Activated T-helper 17 cell treated with anti-CD3 and anti-CD28 coated beads, Interleukin-2, amount 50 U/mL, for 72 hours (primary cell): Measurements from ENCODE around the gene POU5F1. TPM values are rescaled to one million over a fixed set of nuclear protein-coding genes. Genes with fewer than 3 reads are reported as not detected.
"Not testable (repeated sequence)": the region's sequence is repeated elsewhere in the genome, so short reads cannot be mapped to it uniquely, and the experiment has no call there.

Experiments
- ATAC-seq: fragments of 150-1000 bp; cut with Tn5 transposase; replicated peaks from 2 replicates; pipeline ENCODE4 v1.10.0; 2021; ENCODE audit warnings: mild to moderate bottlenecking, moderate library complexity
- H3K27ac Mint-ChIP-seq: one replicate; pipeline ENCODE4 v1.8.0; 2022; ENCODE audit warnings: mixed read lengths
- H3K27me3 Mint-ChIP-seq: one replicate; pipeline ENCODE4 v1.8.0; 2022; ENCODE audit warnings: mixed read lengths
- H3K36me3 Mint-ChIP-seq: one replicate; pipeline ENCODE4 v1.8.0; 2022; ENCODE audit warnings: low read depth, mild to moderate bottlenecking, mixed read lengths
- H3K4me1 Mint-ChIP-seq: one replicate; pipeline ENCODE4 v1.8.0; 2022; ENCODE audit warnings: mixed read lengths
- H3K4me3 Mint-ChIP-seq: one replicate; pipeline ENCODE4 v1.8.0; 2022; ENCODE audit warnings: mild to moderate bottlenecking, mixed read lengths
- H3K9me3 Mint-ChIP-seq: one replicate; pipeline ENCODE4 v1.8.0; 2022; ENCODE audit warnings: mixed read lengths
- total RNA-seq, 2 donors: library from RNA; stranded (reverse); gene quantifications; one replicate each; pipeline ENCODE4 v1.2.3, GENCODE V29; 2022

POU5F1 gene
- total RNA-seq, 2 donors from 2014 or later: 0.16 TPM; not detected in 1

DNA sequence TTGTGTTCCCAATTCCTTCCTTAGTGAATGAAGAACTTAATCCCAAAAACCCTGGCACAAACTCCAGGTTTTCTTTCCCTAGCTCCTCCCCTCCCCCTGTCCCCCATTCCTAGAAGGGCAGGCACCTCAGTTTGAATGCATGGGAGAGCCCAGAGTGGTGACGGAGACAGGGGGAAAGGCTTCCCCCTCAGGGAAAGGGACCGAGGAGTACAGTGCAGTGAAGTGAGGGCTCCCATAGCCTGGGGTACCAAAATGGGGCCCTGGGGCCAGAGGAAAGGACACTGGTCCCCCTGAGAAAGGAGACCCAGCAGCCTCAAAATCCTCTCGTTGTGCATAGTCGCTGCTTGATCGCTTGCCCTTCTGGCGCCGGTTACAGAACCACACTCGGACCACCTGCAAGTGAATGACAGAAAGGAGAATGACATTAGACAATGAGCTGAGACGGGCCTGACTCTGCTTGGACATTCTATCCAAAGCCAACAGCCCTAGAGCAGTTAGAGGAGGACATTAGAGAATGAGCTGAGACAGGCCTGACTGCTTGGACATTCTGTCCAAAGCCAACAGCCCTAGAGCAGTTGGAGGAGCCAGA lies 5.9 kb downstream of the POU5F1 start:
- peak overlapping the region; percentile 31 for H3K27ac Mint-ChIP-seq
- H3K4me1 Mint-ChIP-seq: peaks cover 29% of the 10 kb centered on the region
- H3K4me3 Mint-ChIP-seq: peak overlapping the region; percentile 34
- H3K36me3 Mint-ChIP-seq: peaks cover 44% of the 10 kb centered on the region
- not testable (repeated sequence) for ATAC-seq, H3K9me3 Mint-ChIP-seq, H3K27me3 Mint-ChIP-seq

DNA sequence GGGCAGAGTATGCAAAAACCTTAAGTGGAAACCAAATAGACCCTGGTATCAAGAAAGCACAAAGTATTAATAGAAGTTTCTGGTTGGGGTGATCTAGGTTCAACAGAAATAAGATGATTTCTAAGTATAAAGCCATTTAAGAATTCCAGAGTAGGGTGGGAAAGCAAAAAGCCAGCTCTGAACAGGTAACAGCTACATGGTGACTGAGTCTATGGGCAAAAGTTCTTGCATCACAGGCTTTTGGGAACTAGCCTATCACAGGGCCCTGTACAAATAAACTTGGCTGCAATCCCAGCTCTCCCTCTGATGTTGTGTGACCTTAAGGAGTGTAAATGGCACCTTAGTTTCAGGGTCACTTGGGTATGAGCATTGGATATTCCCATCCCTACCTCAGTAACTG lies 6.6 kb downstream of the POU5F1 start:
- H3K27ac Mint-ChIP-seq: no peak overlapping the region
- H3K4me3 Mint-ChIP-seq: peak overlapping the region; percentile 6
- ATAC-seq: no peak
- H3K27me3 Mint-ChIP-seq: no peaks in the 10 kb centered on the region
- H3K36me3 Mint-ChIP-seq: peaks cover 50% of the 10 kb centered on the region
- peaks cover 29% of the 10 kb centered on the region for H3K4me1 Mint-ChIP-seq
- H3K9me3 Mint-ChIP-seq: no peaks in the 10 kb centered on the region

DNA sequence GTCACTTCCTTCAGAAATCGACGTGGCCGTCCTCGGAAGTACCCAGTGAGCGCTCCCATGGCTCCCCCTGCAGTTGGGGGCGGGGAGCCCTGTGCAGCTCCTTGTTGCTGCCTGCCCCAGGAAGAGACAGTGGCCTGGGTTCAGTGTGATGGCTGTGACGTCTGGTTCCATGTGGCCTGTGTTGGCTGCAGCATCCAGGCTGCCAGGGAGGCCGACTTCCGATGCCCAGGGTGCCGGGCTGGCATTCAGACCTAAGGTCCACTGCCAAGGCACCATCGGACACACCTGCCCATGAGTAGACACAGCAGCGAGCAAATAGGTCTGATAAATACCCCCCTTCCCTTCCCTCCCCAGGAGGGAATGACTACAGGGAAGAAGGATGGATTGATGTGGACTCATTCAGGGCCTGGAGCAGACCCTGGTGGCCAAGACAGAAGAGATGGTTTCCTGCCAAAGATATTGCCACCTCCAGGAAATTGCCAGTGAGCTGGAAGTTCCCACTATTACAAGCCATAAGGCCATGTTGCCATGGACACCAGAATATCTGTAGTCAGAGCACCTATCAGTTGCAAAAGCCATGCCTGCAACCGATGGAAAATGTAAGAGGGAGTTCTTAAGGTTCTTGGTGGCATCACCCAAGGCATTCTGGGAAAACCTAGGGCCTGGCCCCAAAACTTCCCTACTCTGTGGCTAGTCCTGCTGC lies 7.9 kb downstream of the POU5F1 start:
- H3K4me3 Mint-ChIP-seq: peak overlapping the region; percentile 3
- H3K27ac Mint-ChIP-seq: no peak overlapping the region
- ATAC-seq: no peak
- H3K9me3 Mint-ChIP-seq: no peaks in the 10 kb centered on the region
- H3K27me3 Mint-ChIP-seq: no peaks in the 10 kb centered on the region
- peaks cover 64% of the 10 kb centered on the region for H3K36me3 Mint-ChIP-seq
- peaks cover 29% of the 10 kb centered on the region for H3K4me1 Mint-ChIP-seq

DNA sequence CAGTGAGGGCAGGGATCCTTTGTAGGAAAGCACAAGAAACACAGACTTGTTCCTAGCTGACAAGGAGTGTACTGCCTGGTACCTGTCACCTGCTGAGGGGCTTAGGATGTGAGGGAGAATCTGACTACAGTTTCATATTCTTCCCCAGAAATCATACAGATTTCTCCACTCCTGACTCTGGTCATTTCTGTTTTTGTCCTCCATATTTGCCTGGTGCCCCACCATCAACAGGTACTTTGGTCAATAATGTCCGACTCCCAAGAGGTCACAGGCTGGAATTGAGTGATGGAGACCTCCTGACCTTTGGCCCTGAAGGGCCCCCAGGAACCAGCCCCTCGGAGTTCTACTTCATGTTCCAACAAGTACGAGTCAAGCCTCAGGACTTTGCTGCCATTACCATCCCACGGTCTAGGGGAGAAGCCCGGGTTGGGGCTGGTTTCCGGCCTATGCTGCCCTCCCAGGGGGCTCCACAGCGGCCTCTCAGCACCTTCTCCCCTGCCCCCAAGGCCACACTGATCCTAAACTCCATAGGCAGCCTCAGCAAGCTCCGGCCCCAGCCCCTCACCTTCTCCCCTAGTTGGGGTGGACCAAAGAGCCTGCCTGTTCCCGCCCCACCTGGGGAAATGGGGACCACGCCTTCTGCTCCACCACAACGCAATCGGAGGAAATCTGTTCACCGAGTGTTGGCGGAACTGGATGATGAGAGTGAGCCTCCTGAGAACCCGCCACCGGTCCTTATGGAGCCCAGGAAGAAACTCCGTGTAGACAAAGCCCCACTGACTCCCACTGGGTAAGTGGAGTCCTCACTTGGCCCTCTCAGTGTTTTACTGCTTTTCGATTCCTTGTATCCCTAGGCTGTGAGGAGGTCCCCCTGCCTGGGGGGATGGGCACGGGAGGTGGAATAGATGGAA lies 9.0 kb downstream of the POU5F1 start:
- no peak for ATAC-seq
- Mint-ChIP-seq H3K27me3 (no peaks in the 10 kb centered on the region), H3K4me1 (peaks cover 29% of the 10 kb centered on the region), H3K4me3 (peak overlapping the region; percentile 92), H3K27ac (no peak overlapping the region), H3K36me3 (peaks cover 73% of the 10 kb centered on the region), H3K9me3 (no peaks in the 10 kb centered on the region)

DNA sequence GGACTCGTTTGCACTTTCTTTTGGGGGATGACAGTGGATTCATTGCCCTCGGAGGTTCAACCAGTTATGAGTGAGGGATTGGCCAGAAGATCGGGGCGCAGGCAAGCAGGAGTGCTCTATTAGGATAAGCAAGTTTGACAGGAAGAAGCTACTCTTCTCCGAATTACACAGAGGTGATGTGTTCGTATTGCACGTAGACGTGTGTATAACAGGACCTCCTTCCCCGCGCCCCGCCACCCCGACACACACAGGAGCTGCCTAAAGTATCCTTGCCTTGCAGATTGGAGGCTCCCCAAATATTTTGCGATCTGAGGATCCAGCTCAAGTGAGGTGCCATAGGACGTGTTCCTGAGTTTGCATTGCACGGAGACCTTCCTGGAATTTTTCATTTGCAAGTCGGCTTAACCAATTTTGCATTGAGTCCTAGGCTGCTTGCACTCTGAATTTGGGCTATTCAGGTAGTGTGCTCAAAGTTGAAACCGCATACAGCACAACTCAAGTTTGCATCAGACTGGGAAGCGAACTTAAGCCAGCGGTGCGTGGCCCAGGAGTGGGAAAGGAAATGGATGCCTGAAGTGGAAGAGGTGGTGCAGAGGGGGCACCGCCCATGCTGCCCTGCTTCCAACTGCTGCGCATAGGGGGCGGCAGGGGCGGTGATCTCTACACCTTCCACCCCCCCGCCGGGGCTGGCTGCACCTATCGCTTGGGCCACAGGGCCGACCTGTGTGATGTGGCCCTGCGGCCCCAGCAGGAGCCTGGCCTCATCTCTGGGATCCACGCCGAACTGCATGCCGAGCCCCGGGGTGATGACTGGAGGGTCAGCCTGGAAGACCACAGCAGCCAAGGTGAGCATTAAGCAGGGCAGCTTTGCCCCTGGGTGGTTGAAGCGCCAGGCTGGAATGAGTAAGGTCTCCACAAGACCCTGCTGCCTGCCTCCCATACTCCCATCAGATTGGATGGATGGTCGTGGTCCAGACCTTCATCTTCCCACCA lies 11.3 kb downstream of the POU5F1 start:
- Mint-ChIP-seq H3K4me3 (peak overlapping the region; percentile 92), H3K27ac (peak overlapping the region; percentile 76), H3K27me3 (no peaks in the 10 kb centered on the region), H3K4me1 (peaks cover 20% of the 10 kb centered on the region), H3K9me3 (no peaks in the 10 kb centered on the region), H3K36me3 (peaks cover 95% of the 10 kb centered on the region)
- ATAC-seq: peak; percentile 33

DNA sequence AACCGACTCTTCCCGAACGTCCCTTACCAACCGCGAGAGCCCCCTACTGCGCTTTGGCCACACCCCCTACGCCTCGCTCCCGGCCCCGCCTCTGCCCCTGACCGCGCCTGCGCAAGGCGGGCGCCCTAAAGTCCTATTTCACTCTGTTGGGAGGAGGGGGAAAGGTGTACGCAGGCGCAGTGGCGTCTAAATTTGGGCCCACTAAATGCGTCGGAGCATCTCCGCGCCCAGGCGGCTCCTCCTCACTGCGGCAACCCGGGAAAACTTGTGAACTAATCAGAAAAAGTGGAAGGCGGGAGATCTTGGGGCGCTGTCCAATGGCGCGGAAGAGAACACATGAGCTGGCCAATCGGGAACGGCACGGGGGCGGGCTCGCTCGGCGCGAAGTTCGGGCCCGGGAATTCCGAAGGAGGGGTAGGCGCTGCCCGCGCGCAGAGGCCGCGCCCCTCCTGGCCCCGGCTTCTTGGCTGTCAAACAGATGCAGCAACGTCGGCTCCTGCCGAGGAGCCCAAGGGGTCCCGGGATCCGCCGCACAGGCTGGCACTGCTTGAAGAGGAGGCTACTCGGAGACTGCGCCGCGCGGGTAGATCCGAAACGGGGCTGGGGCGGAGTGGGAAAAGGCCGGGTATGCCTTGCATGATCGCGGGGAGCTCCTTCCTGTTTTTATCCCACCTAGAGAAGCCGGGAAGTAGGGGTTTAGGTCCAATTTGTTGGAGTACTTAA lies 12.2 kb downstream of the POU5F1 start, which contains the start of gene TCF19:
Gene TCF19 (plus strand): TSS at position 450 of the 723 bp plus-strand sequence. CDS start 881 bp downstream, outside the sequence.
- H3K4me1 Mint-ChIP-seq: peaks cover 19% of the 10 kb centered on the region
- no peaks in the 10 kb centered on the region for H3K27me3 Mint-ChIP-seq
- peaks cover 90% of the 10 kb centered on the region for H3K36me3 Mint-ChIP-seq
- ATAC-seq: peak; percentile 95
- H3K27ac Mint-ChIP-seq: peak within 1 kb of the TSS; percentile 76
- no peaks in the 10 kb centered on the region for H3K9me3 Mint-ChIP-seq
- peak within 1 kb of the TSS; percentile 92 for H3K4me3 Mint-ChIP-seq

DNA sequence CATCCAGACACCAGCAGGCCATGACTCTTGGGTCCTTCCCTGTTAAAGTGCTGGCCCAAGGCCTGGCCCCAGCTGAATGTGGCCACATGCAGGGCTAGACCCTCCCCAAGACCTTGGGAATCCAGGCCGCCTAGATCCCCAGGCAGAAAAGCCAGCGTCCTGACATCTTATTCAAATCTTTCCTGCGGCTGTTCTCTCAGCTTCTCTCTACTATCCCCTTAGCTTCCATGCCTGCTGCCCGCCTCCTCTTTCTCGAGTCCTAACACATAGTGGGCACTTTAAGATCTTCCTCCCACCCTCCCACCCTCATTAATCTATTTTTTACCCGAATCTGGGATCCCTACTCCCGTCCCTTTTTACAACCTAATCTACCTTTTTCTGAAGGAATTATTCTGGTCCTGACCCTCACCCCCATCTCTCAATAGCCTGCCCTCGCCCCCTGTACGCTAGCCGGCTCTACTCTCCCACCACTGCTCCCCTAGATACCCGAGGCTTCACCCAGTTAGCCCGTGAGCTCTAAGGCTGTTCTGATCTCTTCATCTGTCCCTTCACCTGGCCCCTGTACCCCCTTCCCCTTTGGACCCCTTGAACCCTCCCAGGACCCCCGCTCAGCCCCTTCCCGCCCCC lies 12.9 kb downstream of the POU5F1 start, which contains the start of gene CCHCR1:
Gene CCHCR1 (minus strand): TSS at position 290 of the 627 bp plus-strand sequence. CDS start 202 bp downstream, at position 88.
- Mint-ChIP-seq H3K27me3 (no peaks in the 10 kb centered on the region), H3K4me3 (peak within 1 kb of the TSS; percentile 92), H3K36me3 (peaks cover 90% of the 10 kb centered on the region), H3K9me3 (no peaks in the 10 kb centered on the region), H3K27ac (peak within 1 kb of the TSS; percentile 76), H3K4me1 (peaks cover 12% of the 10 kb centered on the region)
- ATAC-seq: peak; percentile 35

DNA sequence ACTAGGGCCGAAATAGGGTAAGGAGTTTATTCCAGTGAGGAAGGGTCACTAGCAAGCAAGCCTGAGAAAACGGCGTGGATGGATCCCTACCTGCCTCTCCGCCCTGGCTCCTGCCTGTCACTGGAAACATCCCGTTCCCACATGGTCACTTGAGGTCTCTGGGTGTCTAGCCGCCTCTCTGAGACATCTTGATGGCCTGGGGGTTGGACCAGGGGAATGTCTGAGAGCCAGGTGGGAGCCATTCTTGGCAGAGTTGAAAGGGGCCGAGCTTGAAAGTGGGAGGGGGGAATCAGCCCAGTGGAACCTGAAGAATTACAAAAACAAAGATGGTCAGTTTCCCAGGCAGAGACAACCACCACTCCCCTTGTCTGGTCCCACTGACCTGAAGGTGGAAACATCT lies 13.8 kb downstream of the POU5F1 start:
- peaks cover 5% of the 10 kb centered on the region for H3K4me1 Mint-ChIP-seq
- H3K27ac Mint-ChIP-seq: no peak overlapping the region
- peak overlapping the region; percentile 92 for H3K4me3 Mint-ChIP-seq
- peaks cover 83% of the 10 kb centered on the region for H3K36me3 Mint-ChIP-seq
- no peaks in the 10 kb centered on the region for H3K9me3 Mint-ChIP-seq
- H3K27me3 Mint-ChIP-seq: no peaks in the 10 kb centered on the region
- no peak for ATAC-seq

DNA sequence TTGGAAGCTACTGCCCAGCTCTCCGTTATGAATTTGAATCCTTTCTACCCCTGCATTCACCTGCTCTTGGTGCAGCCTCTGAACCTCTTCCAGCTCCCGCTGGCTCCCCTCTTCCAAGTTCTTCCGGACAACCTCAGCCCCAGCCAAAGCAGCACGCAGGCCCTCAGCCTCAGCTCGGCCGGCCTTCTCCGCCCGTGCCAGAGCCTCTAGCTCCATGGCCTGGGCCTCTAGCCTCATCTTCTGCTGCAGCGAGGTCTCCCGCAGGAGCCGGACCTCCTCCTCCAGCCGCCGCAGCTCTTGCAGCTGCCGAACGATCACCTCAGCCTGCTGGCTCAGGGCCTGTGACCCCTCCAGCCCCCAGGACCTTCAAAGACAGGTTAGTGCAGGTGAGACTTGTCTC lies 16.0 kb downstream of the POU5F1 start:
- Mint-ChIP-seq H3K27ac (no peak overlapping the region), H3K4me1 (peaks cover 6% of the 10 kb centered on the region), H3K36me3 (peaks cover 81% of the 10 kb centered on the region), H3K9me3 (no peaks in the 10 kb centered on the region), H3K4me3 (no peak overlapping the region), H3K27me3 (no peaks in the 10 kb centered on the region)
- no peak for ATAC-seq

DNA sequence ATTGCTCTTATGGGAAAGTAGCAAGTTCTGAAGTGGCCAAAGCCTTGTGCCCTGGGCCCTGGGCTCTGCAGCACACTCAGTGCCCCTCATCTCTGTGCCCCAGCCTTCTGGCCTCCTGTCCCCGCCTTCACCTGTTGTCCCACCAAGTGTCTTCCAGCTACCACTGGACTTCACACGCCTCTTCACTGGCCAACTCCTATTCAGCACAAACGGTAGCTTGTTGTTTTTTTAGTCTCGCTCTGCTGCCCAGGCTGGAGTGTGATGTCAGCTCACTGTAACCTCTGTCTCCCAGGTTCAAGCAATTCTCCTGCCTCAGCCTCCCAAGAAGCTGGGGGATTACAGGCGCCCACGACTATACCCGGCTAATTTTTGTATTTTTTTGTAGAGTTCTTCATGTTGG lies 17.7 kb downstream of the POU5F1 start:
- no peaks in the 10 kb centered on the region for H3K9me3 Mint-ChIP-seq
- peaks cover 68% of the 10 kb centered on the region for H3K36me3 Mint-ChIP-seq
- no peaks in the 10 kb centered on the region for H3K27me3 Mint-ChIP-seq
- no peak overlapping the region for H3K27ac Mint-ChIP-seq
- peaks cover 6% of the 10 kb centered on the region for H3K4me1 Mint-ChIP-seq
- ATAC-seq: no peak
- H3K4me3 Mint-ChIP-seq: no peak overlapping the region

DNA sequence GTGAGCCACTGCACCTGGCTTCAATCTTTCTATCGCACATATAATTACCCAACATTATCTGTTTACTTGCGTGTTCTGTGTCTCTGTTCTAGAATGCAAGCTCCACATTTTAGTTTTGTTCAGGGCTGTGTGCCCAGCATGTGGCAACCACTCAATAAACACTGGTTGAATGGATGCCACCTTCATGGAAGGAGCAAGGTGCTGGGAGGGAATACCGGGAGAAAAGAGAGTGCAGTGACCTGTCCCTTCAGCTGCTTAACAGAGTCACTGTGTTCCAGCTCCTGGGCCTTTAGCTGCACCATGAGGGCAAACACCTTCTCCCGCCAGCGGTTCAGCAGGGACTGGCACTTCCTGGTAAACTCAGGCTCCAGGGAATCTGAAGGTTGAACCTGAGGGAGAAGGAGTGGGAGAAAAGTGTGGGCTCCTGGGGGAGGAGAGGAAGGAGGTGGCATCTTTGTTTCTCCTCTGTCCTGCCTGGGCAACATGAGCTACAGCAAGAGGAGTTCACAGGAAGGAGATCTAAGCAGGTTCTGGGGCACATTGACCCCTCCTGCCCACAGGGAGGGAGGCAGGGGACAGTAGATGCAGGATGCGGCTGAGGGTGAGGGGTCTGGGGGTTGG lies 20.5 kb downstream of the POU5F1 start:
- Mint-ChIP-seq H3K4me3 (no peak overlapping the region), H3K4me1 (peaks cover 6% of the 10 kb centered on the region), H3K9me3 (no peaks in the 10 kb centered on the region), H3K36me3 (peaks cover 59% of the 10 kb centered on the region), H3K27me3 (no peaks in the 10 kb centered on the region), H3K27ac (no peak overlapping the region)
- no peak for ATAC-seq

DNA sequence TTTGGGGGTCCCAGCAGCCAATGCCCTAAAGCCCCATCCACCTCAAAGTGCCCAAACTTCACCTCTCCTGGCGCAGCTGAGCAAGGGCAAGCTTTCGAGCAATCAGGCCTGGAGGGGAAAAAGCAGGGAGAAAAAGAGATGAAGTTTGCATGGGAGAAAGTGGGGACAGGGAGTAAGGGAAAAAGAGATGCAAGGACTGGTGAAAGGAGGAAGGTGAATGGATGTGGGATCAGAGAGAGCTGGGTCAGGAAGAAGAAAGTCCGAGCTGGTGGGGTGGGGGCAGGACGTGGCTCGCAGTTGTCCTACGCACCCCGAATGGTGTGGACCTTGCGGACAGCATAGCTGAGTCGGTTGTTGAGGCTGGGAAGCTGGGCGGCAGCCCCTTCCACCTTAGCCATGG lies 25.1 kb downstream of the POU5F1 start:
- Mint-ChIP-seq H3K27ac (no peak overlapping the region), H3K27me3 (no peaks in the 10 kb centered on the region), H3K4me1 (no peaks in the 10 kb centered on the region), H3K9me3 (no peaks in the 10 kb centered on the region), H3K4me3 (no peak overlapping the region), H3K36me3 (peaks cover 45% of the 10 kb centered on the region)
- no peak for ATAC-seq
